CD4-positive, alpha-beta T cell (primary cell): ENCODE results near the gene RAD51B. TPM values are rescaled to one million over a fixed set of nuclear protein-coding genes. Genes with fewer than 3 reads are reported as not detected.

Experiments
- ATAC-seq: fragments of 200-7000 bp; cut with Tn5 transposase; one replicate; pipeline ENCODE4 v1.10.0; 2022; ENCODE audit warnings: mild to moderate bottlenecking; ENCODE audit not compliant: poor library complexity
- CTCF ChIA-PET: fragments of 350-600 bp; sonication (Branson Sonifier 250); formaldehyde crosslinking; loops from one replicate; lab custom pipeline; 2021; ENCODE audit warnings: antibody characterized with exemption, inconsistent platforms; lab: Charles Lee
- POLR2A ChIA-PET: fragments of 350-600 bp; sonication (Branson Sonifier 250); formaldehyde crosslinking; loops from one replicate; lab custom pipeline; 2021; ENCODE audit warnings: antibody characterized with exemption, inconsistent platforms; lab: Charles Lee
- DNase-seq, 14 experiments: peaks; one replicate each; pipeline ENCODE4 v3.0.0-alpha.2; 2013 to 2020; ENCODE audit warnings: mixed read lengths in 2 of 14
- H3K27ac ChIP-seq, 2 donors: one replicate each; pipeline versions ENCODE4 v1.5.1 to v1.7.0; 2013; ENCODE audit warnings: low read length in 2 of 2, low read depth in 1 of 2, mild to moderate bottlenecking in 1 of 2
- H3K27me3 ChIP-seq, 2 experiments: 1 replicate in 1 of 2; 2 replicates in 1 of 2; pipeline versions ENCODE4 v1.6.1 to v1.7.0; 2013; ENCODE audit warnings: low read length in 2 of 2, control low read depth in 1 of 2, mild to moderate bottlenecking in 1 of 2, moderate library complexity in 1 of 2; ENCODE audit not compliant: insufficient read depth in 2 of 2, control insufficient read depth in 1 of 2
- H3K36me3 ChIP-seq: one replicate; pipeline ENCODE4 v1.6.1; 2013; ENCODE audit warnings: low read length, control low read depth; ENCODE audit not compliant: insufficient read depth
- H3K4me1 ChIP-seq: one replicate; pipeline ENCODE4 v1.6.1; 2013; ENCODE audit warnings: low read length, control low read depth; ENCODE audit not compliant: insufficient read depth
- H3K4me3 ChIP-seq: one replicate; pipeline ENCODE4 v1.5.1; 2013; ENCODE audit warnings: mild to moderate bottlenecking, low read length, moderate library complexity
- H3K9me3 ChIP-seq, 2 experiments: 1 replicate in 1 of 2; 2 replicates in 1 of 2; pipeline versions ENCODE4 v1.6.1 to v1.7.0; 2013; ENCODE audit warnings: low read length in 2 of 2, mild to moderate bottlenecking in 2 of 2, control low read depth in 1 of 2, moderate library complexity in 1 of 2; ENCODE audit not compliant: control insufficient read depth in 1 of 2, insufficient read depth in 1 of 2
- H3K27ac Mint-ChIP-seq: one replicate; pipeline ENCODE4 v1.8.0; 2020; ENCODE audit warnings: mixed read lengths
- H3K27me3 Mint-ChIP-seq: one replicate; pipeline ENCODE4 v1.8.0; 2021; ENCODE audit warnings: mixed read lengths
- H3K36me3 Mint-ChIP-seq: one replicate; pipeline ENCODE4 v1.8.0; 2021; ENCODE audit warnings: low read depth, mixed read lengths
- H3K4me1 Mint-ChIP-seq: one replicate; pipeline ENCODE4 v1.8.0; 2021; ENCODE audit warnings: low read depth, mixed read lengths
- H3K4me3 Mint-ChIP-seq: one replicate; pipeline ENCODE4 v1.8.0; 2020; ENCODE audit warnings: mild to moderate bottlenecking, mixed read lengths
- H3K9me3 Mint-ChIP-seq: one replicate; pipeline ENCODE4 v1.8.0; 2020; ENCODE audit warnings: mixed read lengths
- CTCF ChIP-seq: fragments of 200-600 bp; IDR thresholded peaks from one replicate; pipeline ENCODE4 v1.8.0; 2022; ENCODE audit warnings: antibody characterized with exemption, mild to moderate bottlenecking
- intact Hi-C, 2 experiments: fragments of 100-400 bp; cut with DNase I in 1 of 2; cut with micrococcal nuclease in 1 of 2; formaldehyde crosslinking; loops; one replicate each; pipeline versions ENCODE4 v1.15.1 to v1.9.0; 2023 to 2025; cut with DNase I, micrococcal nuclease
- total RNA-seq, 174 experiments: library from RNA in 2 of 174; stranded (reverse) in 2 of 174; gene quantifications; one replicate each; pipeline ENCODE4 v1.2.3 and lab custom pipeline; 2021 to 2026

The RAD51B gene
- total RNA-seq, 2 experiments from 2014 or later = 18.4 to 20.0 TPM

GRCh38 chr14:67917006-67917405, 97.4 kb downstream of the RAD51B start:
- H3K4me3 ChIP-seq = no peak overlapping the region
- no peaks in the 10 kb centered on the region for H3K36me3 ChIP-seq
- no peaks in the 10 kb centered on the region for H3K4me1 Mint-ChIP-seq
- ChIA-PET CTCF (no interaction called here), POLR2A (no interaction called here)
- H3K27ac Mint-ChIP-seq = no peak overlapping the region
- H3K36me3 Mint-ChIP-seq = no peaks in the 10 kb centered on the region
- intact Hi-C loops = no loop called here
- no peak for ATAC-seq
- no peaks in the 10 kb centered on the region for H3K9me3 ChIP-seq
- H3K27me3 ChIP-seq = no peaks in the 10 kb centered on the region
- DNase-seq = no peak
- H3K27me3 Mint-ChIP-seq = no peaks in the 10 kb centered on the region
- H3K4me1 ChIP-seq = no peaks in the 10 kb centered on the region
- no peak overlapping the region for H3K27ac ChIP-seq
- TF ChIP-seq CTCF = no peak
- H3K4me3 Mint-ChIP-seq = no peak overlapping the region
- no peaks in the 10 kb centered on the region for H3K9me3 Mint-ChIP-seq

- Mint-ChIP-seq H3K4me1 (no peaks in the 10 kb centered on the region), H3K36me3 (peaks cover 4% of the 10 kb centered on the region), H3K27me3 (no peaks in the 10 kb centered on the region), H3K4me3 (no peak overlapping the region), H3K9me3 (no peaks in the 10 kb centered on the region), H3K27ac (no peak overlapping the region)
- Histone ChIP-seq H3K36me3 (no peaks in the 10 kb centered on the region), H3K9me3 (no peaks in the 10 kb centered on the region), H3K4me1 (no peaks in the 10 kb centered on the region), H3K27ac (no peak overlapping the region), H3K27me3 (no peaks in the 10 kb centered on the region), H3K4me3 (no peak overlapping the region)
- CTCF ChIA-PET = interaction anchor here (1.1 to 1.5 kb wide), 2 partner anchors 11 kb away, joined by 3 to 4 read pairs; no protein-coding TSS in a partner anchor
- intact Hi-C loops = no loop called here
- DNase-seq (no peak), ATAC-seq (no peak)
- POLR2A ChIA-PET = no interaction called here
- no peak for TF ChIP-seq CTCF
These were observed 99.3 kb downstream of the RAD51B start for GRCh38 chr14:67918838-67919237.

DNA sequence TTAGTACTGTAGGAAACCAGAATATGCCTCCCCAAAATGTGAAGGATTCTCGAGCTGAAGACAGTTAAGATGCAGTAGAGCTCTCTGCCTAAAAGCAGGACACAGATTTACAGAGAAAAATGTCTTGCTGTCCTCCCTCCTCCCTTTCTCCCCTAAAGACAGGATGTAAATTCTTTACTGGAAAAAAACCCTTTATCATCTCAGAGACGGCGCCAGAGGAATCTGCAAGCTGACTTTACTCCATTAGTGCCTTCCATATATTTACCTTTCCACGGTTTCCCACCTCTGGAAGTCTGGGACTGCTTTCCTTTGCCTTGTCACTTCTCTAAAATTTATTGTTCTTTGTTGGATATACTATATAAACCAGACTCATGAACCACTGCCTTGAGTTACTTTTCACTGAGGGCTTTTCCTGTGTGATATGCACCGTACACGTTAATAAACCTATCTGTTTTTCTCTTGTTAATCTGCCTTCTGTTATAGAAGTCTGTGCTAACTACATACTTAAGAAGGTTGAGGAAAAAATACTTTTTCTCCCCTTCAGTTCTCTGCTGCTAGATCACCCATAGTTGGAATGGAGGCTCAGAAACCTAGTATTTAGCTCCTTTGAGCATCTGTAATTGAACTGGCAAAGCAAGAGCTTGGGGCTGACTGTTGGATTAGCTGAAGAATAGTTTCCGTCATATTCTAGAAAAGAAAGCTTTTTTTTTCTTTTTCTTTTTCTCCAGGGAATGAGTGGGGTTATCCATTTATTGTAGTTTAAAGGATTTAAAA, 99.9 kb downstream of the RAD51B start:
- POLR2A ChIA-PET = no interaction called here
- no peaks in the 10 kb centered on the region for H3K4me1 Mint-ChIP-seq
- Histone ChIP-seq H3K4me3 (no peak overlapping the region), H3K4me1 (no peaks in the 10 kb centered on the region), H3K9me3 (no peaks in the 10 kb centered on the region), H3K27ac (no peak overlapping the region), H3K36me3 (no peaks in the 10 kb centered on the region), H3K27me3 (no peaks in the 10 kb centered on the region)
- intact Hi-C loops = no loop called here
- TF ChIP-seq CTCF = no peak
- no peaks in the 10 kb centered on the region for H3K9me3 Mint-ChIP-seq
- peaks cover 10% of the 10 kb centered on the region for H3K36me3 Mint-ChIP-seq
- DNase-seq (no peak), ATAC-seq (no peak)
- H3K27ac Mint-ChIP-seq = no peak overlapping the region
- no peaks in the 10 kb centered on the region for H3K27me3 Mint-ChIP-seq
- no peak overlapping the region for H3K4me3 Mint-ChIP-seq
- CTCF ChIA-PET = interaction anchor here (1.1 kb wide), 1 partner anchor 11 kb away, joined by 3 read pairs; no protein-coding TSS in a partner anchor
